Mammary epithelial cell (primary cell): ENCODE results near the gene C1orf35.

Source experiments
- CTCF ChIP-seq, 2 donors: IDR thresholded peaks in 1 of 2; conservative IDR thresholded peaks in 1 of 2; 2 replicates each; pipeline ENCODE4 v1.5.1; 2011 to 2012; ENCODE audit warnings: inconsistent platforms in 2 of 2, low read length in 2 of 2, mild to moderate bottlenecking in 2 of 2, control low read depth in 1 of 2, low read depth in 1 of 2; ENCODE audit not compliant: insufficient read depth in 1 of 2; ENCODE audit errors: extremely low read depth in 1 of 2
- EZH2 ChIP-seq: IDR thresholded peaks from 2 replicates; pipeline ENCODE4 v1.6.1; 2012; ENCODE audit warnings: low read length, inconsistent platforms, borderline replicate concordance

GRCh38 chr1:228068359-228068758 is 34.8 kb downstream of the C1orf35 start:
- no peak for TF ChIP-seq CTCF (conservative IDR thresholded peaks at IDR 0.05 in 1 of 2, IDR thresholded peaks at IDR 0.05 in 1 of 2; ENCODE audit: extremely low read depth in 1 of 2, insufficient read depth in 1 of 2, low read depth in 1 of 2, low read length in 2 of 2)
- no peak for TF ChIP-seq EZH2
